Mucosa of stomach (tissue), 1 donor: Measurements from ENCODE around the gene ARHGAP19.

Experiments
- H3K27me3 ChIP-seq: one replicate; pipeline ENCODE4 v1.7.0; 2013; ENCODE audit warnings: mild to moderate bottlenecking, low read length; ENCODE audit not compliant: control insufficient read depth, insufficient read depth
- H3K36me3 ChIP-seq: one replicate; pipeline ENCODE4 v1.7.0; 2013; ENCODE audit warnings: low read length; ENCODE audit not compliant: control insufficient read depth, insufficient read depth
- H3K4me1 ChIP-seq: one replicate; pipeline ENCODE4 v1.7.0; 2013; ENCODE audit warnings: mild to moderate bottlenecking, low read length; ENCODE audit not compliant: control insufficient read depth, insufficient read depth
- H3K4me3 ChIP-seq: one replicate; pipeline ENCODE4 v1.7.0; 2013; ENCODE audit warnings: low read length
- H3K9ac ChIP-seq: one replicate; pipeline ENCODE4 v1.7.0; 2013; ENCODE audit warnings: mild to moderate bottlenecking, low read length, moderate library complexity
- H3K9me3 ChIP-seq: one replicate; pipeline ENCODE4 v1.7.0; 2013; ENCODE audit warnings: mild to moderate bottlenecking, low read length, moderate library complexity; ENCODE audit not compliant: control insufficient read depth
- donor health status: Pancreatic carcinoma.

ARHGAP19 gene

DNA sequence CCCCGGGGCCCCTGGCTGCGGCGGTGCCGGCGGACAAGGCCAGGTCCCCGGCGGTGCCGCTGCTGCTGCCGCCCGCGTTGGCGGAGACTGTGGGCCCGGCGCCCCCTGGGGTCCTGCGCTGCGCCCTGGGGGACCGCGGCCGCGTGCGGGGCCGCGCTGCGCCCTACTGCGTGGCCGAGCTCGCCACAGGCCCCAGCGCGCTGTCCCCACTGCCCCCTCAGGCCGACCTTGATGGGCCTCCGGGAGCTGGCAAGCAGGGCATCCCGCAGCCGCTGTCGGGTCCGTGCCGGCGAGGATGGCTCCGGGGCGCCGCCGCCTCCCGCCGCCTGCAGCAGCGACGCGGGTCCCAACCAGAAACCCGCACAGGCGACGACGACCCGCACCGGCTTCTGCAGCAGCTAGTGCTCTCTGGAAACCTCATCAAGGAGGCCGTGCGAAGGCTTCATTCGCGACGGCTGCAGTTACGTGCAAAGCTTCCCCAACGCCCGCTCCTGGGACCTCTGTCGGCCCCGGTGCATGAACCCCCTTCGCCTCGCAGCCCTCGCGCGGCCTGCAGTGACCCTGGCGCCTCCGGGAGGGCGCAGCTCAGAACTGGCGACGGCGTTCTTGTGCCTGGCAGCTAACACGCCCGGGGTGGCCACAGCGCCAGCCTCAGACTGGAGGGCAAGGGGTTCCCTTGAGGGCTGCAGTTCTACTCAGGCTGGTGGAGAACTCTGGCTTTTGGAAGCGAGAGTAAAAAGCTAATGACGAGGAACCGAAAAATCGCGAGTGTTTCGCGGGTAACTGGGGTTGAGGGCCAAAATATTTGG lies 27.4 kb upstream of the ARHGAP19 start:
- no peaks in the 10 kb centered on the region for H3K36me3 ChIP-seq
- peak overlapping the region; percentile 89 for H3K9ac ChIP-seq
- no peaks in the 10 kb centered on the region for H3K27me3 ChIP-seq
- peak overlapping the region; percentile 71 for H3K4me3 ChIP-seq
- no peaks in the 10 kb centered on the region for H3K9me3 ChIP-seq
- H3K4me1 ChIP-seq: peaks cover 21% of the 10 kb centered on the region

DNA sequence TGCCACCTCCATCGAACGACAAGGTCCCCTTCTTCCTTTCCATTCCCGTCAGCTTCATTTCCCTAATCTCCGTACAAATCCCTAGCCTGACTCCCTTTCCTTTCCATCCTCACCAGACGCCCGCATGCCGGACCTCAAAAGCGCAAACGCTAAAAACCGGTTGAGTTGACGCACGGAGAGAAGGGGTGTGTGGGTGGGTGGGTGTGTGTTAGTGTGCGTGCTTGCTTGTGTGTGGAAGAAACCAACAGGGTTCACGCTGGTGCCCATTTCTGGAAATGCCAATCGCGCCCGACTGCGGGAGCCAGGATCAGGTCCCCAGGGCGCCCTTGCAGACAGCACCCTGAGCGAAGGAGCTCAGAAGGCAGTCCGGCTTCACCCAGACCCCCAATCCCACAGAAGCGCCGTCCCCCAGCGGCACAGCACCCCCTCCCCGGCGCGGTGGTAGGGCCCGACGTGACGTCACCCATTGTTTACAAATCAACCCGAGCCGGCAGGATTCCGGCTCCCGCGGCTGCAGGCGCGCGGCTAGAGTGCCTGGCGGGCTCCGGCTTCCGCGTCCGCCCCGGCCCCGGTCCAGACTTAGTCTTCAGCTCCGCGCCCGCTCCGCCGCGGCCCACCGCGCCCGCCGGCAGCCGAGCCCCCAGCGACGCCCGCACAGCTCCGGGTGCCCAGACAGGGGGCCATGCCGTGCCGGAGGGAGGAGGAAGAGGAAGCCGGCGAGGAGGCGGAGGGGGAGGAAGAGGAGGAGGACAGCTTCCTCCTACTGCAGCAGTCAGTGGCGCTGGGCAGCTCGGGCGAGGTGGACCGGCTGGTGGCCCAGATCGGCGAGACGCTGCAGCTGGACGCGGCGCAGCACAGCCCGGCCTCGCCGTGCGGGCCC lies 26.6 kb upstream of the ARHGAP19 start, which contains the start of gene FRAT1:
TSS of gene FRAT1 (plus strand) at position 500 of the 880 bp plus-strand sequence. CDS start at position 683, 183 bp downstream.
- no peaks in the 10 kb centered on the region for H3K27me3 ChIP-seq
- H3K4me3 ChIP-seq: peak within 1 kb of the TSS; percentile 71
- peak within 1 kb of the TSS; percentile 89 for H3K9ac ChIP-seq
- H3K36me3 ChIP-seq: no peaks in the 10 kb centered on the region
- peaks cover 17% of the 10 kb centered on the region for H3K4me1 ChIP-seq
- no peaks in the 10 kb centered on the region for H3K9me3 ChIP-seq

DNA sequence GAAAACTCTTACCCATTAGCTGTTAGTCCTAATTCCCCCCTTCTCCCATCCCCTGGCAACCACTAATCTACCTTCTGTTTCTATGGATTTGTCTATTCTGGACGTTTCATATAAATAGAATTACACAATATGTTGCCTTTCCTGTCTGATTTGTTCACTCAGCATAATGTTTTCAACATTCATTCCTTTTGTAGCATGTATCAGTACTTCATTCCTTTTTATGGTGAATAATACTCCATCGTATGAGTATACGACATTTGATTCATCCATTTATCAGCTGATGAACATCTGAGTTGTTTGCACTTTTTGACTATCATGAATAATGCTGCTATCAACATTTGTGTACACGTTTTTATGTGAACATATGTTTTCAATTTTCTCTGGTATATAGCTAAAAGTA lies 22.2 kb upstream of the ARHGAP19 start:
- H3K9me3 ChIP-seq: no peaks in the 10 kb centered on the region
- H3K36me3 ChIP-seq: no peaks in the 10 kb centered on the region
- no peaks in the 10 kb centered on the region for H3K4me1 ChIP-seq
- no peak overlapping the region for H3K4me3 ChIP-seq
- no peaks in the 10 kb centered on the region for H3K27me3 ChIP-seq
- no peak overlapping the region for H3K9ac ChIP-seq

DNA sequence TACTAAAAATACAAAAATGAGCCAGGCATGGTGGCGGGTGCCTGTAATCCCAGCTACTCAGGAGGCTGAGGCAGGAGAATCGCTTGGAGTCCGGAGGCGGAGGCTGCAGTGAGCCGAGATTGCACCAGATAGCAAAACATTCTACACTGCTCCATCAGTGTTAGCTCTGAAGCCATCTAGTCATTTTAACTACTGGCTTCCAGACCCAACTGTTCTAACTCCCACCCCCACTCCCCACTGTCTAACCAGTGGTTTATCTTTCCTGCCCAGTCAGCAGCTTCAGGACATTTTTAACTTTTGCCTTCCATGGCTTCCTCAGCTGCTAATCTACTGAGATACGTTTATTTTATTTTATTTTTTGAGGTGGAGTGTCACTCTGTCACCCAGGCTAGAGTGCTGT lies 20.5 kb upstream of the ARHGAP19 start:
- Histone ChIP-seq H3K27me3 (no peaks in the 10 kb centered on the region), H3K36me3 (no peaks in the 10 kb centered on the region), H3K9ac (no peak overlapping the region), H3K4me1 (no peaks in the 10 kb centered on the region), H3K9me3 (no peaks in the 10 kb centered on the region), H3K4me3 (no peak overlapping the region)

DNA sequence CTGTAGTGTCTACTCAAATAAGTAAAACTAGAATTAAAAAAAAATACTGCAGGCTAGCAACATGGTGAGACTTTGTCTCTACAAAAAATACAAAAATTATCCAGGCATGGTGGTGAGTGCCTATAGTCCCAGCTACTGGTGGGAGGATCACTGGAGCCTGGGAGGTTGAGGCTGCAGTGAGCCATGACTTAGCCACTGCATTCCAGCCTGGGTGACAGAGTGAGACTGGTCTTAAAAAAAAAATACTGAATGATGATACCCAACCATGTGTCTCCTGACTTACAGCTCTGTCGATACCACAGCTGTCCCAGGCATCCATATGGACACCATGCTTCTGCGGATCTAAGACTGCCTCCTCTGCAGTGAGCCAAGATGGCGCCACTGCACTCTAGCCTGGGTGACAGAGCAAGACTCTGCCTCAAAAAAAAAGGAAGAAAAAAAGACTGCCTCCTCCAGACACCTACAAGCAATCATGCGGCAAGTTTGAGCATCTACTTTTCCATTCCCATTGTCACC lies 18.7 kb upstream of the ARHGAP19 start:
- no peaks in the 10 kb centered on the region for H3K36me3 ChIP-seq
- no peaks in the 10 kb centered on the region for H3K27me3 ChIP-seq
- no peak overlapping the region for H3K4me3 ChIP-seq
- H3K9ac ChIP-seq: no peak overlapping the region
- no peaks in the 10 kb centered on the region for H3K4me1 ChIP-seq
- no peaks in the 10 kb centered on the region for H3K9me3 ChIP-seq

DNA sequence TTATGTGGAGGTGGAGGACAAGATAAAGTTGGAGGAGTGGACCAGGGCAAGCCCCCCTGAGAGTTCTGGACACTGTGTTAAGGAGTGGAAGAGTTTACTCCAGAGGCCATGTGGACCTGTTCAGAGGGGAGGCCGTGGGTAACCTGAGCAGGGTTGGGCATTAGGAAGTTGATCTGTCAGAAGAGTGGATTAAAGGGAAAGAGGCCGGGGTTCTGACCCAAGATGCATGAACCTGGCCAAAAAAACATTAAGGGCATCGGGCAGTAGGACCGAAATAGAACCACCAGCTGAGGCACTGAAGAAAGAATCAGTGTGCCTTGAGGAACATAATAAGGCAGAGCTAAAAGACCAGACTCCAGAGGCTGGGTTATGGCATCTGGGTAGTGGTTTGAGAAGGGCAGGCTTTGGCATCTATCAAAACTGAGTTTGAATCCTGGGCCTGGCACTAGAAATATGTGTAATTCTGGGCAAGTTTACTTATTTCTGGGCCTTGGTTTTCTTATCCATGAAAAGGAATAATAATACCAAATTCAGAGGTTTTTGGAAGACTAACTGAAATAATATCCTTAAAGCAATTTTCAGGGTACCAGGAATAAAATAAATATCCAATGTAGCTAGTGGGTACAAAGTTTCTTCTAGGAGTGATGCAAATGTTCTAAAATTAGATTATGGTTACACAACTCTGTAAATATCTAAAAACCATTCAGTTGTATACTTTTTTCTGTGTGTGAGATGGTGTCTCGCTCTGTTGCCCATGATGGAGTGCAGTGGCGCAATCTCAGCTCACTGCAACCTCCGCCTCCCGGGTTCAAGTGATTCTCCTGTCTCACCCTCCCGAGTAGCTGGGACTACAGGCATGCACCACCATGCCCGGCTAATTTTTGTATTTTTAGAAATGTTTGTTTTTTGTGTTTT lies 15.7 kb upstream of the ARHGAP19 start:
- no peaks in the 10 kb centered on the region for H3K4me1 ChIP-seq
- H3K27me3 ChIP-seq: no peaks in the 10 kb centered on the region
- H3K4me3 ChIP-seq: no peak overlapping the region
- H3K9me3 ChIP-seq: no peaks in the 10 kb centered on the region
- H3K9ac ChIP-seq: no peak overlapping the region
- H3K36me3 ChIP-seq: no peaks in the 10 kb centered on the region

DNA sequence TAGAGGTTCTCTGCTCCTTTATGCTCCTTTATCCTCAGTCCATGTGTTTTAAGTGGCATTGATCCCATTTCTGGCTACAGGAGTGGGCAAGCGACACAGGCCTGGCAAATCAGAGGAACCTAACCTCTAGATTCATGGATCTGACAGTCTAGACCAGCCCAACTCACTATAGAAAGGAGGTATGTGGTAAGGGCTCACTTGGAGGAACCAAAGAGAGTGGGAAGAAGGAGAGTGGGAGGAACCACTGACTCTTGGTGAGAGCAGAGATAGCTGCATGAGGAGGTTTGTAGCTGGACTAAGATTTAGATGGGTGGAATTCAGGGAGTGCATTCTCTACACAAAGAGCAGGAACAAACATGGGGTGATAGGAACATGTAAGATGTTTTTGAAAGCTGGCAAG lies 15.0 kb upstream of the ARHGAP19 start:
- Histone ChIP-seq H3K36me3 (no peaks in the 10 kb centered on the region), H3K4me3 (no peak overlapping the region), H3K9me3 (no peaks in the 10 kb centered on the region), H3K9ac (no peak overlapping the region), H3K27me3 (no peaks in the 10 kb centered on the region), H3K4me1 (no peaks in the 10 kb centered on the region)

DNA sequence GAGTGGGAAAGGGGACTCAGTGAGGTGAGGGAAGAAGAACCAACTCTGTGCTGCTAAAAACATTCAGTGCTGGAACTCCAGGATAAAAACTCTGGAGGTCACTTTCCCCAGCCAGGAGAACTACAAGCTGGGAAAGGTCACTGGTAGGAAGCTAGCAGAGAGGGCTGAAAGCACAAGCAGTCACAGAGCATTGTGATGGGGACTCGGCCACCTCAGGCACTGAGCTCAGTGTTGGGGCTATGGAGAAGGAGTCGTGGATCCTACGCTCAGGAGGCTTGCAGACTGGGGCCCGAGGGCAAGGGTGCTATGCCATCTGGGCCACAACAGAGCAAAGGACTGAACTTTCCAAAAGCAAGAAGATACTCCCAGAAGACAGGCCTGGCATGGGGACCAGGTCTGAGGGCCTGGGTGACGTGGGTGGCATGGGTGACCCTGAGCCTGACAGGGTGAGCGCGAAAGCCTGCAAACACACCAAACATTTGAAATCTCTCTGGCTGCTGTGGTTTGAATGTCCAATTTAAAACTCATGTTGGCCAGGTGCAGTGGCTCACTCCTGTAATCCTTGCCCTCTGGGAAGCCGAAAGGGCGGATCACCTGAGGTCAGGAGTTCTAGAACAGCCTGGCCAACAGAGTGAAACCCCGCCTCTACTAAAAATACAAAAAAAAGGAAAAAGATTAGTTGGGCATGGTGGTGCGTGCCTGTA lies 9.8 kb upstream of the ARHGAP19 start:
- no peak overlapping the region for H3K4me3 ChIP-seq
- no peaks in the 10 kb centered on the region for H3K36me3 ChIP-seq
- H3K9me3 ChIP-seq: no peaks in the 10 kb centered on the region
- peaks cover 3% of the 10 kb centered on the region for H3K27me3 ChIP-seq
- H3K9ac ChIP-seq: no peak overlapping the region
- no peaks in the 10 kb centered on the region for H3K4me1 ChIP-seq

DNA sequence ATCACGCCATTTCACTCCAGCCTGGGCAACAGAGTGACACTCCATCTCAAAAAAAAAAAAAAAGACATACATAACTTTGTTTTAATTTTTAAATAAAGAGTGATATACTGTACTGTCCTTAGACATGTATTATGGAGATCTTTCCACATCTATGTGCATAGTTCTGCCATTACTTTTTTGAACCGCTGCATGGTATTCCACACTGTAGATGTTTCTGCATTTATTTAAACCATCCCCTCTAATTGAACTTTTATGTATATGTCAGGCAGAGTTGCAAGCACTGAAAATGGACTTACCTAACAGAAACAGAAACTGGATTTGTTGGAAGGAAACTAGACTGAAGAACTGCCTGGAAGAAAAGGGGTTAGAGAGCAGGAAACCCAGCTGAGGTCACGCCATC lies 8.5 kb upstream of the ARHGAP19 start:
- H3K27me3 ChIP-seq: peaks cover 3% of the 10 kb centered on the region
- no peaks in the 10 kb centered on the region for H3K4me1 ChIP-seq
- no peak overlapping the region for H3K4me3 ChIP-seq
- H3K9me3 ChIP-seq: no peaks in the 10 kb centered on the region
- no peaks in the 10 kb centered on the region for H3K36me3 ChIP-seq
- H3K9ac ChIP-seq: no peak overlapping the region

DNA sequence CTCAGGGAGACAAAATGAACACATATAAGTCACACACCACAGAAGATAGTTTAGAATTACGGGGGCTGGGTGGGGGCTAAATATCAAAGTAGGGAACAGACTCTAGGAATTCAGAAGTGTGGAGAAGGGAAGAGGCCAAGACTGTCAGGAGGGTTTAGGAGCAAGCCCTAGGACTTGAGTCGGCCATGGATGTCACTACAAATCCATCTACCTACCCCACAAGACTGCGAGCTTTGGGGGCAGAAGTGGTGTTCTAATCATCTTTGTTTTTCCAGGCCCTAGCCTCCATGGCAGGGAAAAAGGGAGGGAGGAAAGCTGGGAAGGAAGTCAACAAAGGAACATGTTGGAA lies 5.8 kb upstream of the ARHGAP19 start:
- Histone ChIP-seq H3K9ac (peak overlapping the region; percentile 18), H3K4me3 (no peak overlapping the region), H3K36me3 (no peaks in the 10 kb centered on the region), H3K27me3 (peaks cover 3% of the 10 kb centered on the region), H3K9me3 (no peaks in the 10 kb centered on the region), H3K4me1 (no peaks in the 10 kb centered on the region)

DNA sequence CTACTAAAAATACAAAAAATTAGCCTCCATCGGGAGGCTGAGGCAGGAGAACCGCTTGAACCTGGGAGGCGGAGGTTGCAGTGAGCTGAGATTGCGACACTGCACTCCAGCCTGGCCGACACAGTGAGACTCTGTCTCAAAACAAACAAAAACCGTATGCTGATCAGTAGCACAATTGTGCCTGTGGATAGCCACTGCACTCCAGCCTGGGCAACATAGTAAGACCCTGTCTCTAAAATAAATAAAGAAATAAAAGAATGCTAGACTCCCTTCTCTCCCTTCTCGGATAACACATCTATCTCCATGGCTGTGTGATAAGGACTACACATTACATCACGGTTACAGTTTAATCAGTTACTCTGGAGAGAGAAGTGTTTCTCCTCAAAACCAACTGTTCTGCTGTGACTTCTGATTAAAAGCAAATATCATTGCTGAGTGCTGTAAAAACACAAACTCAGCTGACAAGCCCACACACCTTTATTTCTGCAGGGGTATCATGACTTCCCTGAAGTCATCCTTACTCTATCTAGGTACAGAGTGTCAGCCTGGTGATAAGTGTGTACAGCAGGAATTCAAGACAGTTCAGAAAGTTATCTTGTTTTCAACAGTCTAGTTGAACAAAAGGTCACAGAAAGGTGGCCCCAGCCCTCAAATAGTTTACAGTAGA lies 5.3 kb upstream of the ARHGAP19 start:
- H3K27me3 ChIP-seq: peaks cover 3% of the 10 kb centered on the region
- H3K36me3 ChIP-seq: no peaks in the 10 kb centered on the region
- H3K9me3 ChIP-seq: no peaks in the 10 kb centered on the region
- H3K9ac ChIP-seq: peak overlapping the region; percentile 18
- no peaks in the 10 kb centered on the region for H3K4me1 ChIP-seq
- no peak overlapping the region for H3K4me3 ChIP-seq
